Stimulated activated CD4-positive, alpha-beta T cell treated with anti-CD3 and anti-CD28 coated beads, Interleukin-12 subunit alpha, Interleukin-12 subunit beta, amount 100 ng/mL, for 24 hours (primary cell): ENCODE measurements around the gene MRPL14.
"Not testable (repeated sequence)": the region's sequence is repeated elsewhere in the genome, so short reads cannot be mapped to it uniquely, and the experiment has no call there.

Source experiments
- DNase-seq, 2 experiments: peaks; one replicate each; pipeline ENCODE4 v3.0.0-alpha.2; 2020; ENCODE audit warnings: low read depth in 2 of 2

The MRPL14 gene

GRCh38 chr6:44101832-44102231, 25.4 kb downstream of the MRPL14 start:
- DNase-seq = no peak

- no peak for DNase-seq
Measured at GRCh38 chr6:44100088-44100550, 27.1 kb downstream of the MRPL14 start.

GRCh38 chr6:44099192-44099591, 28.1 kb downstream of the MRPL14 start:
- DNase-seq = no peak

- DNase-seq = no peak
Measured at GRCh38 chr6:44097782-44098317, 29.4 kb downstream of the MRPL14 start.

- DNase-seq = peak; percentile 45 to 54
Measured at GRCh38 chr6:44096612-44097011, 30.6 kb downstream of the MRPL14 start.

GRCh38 chr6:44095243-44095623, 32.0 kb downstream of the MRPL14 start:
- not testable (repeated sequence) for DNase-seq

GRCh38 chr6:44094403-44095242, 32.6 kb downstream of the MRPL14 start:
- DNase-seq = no peak

- DNase-seq = no peak
Measured at GRCh38 chr6:44093750-44094402, 33.4 kb downstream of the MRPL14 start.

- no peak for DNase-seq
Measured at GRCh38 chr6:44093066-44093465, 34.2 kb downstream of the MRPL14 start.

- no peak for DNase-seq
Measured at GRCh38 chr6:44091981-44092884, 35.0 kb downstream of the MRPL14 start.

GRCh38 chr6:44091356-44091755, 35.9 kb downstream of the MRPL14 start:
- DNase-seq = not testable (repeated sequence)

GRCh38 chr6:44090465-44090864, 36.8 kb downstream of the MRPL14 start:
- no peak for DNase-seq

GRCh38 chr6:44088827-44089590, 38.2 kb downstream of the MRPL14 start:
- no peak for DNase-seq

GRCh38 chr6:44087623-44088022, 39.6 kb downstream of the MRPL14 start:
- DNase-seq = no peak

- no peak for DNase-seq
Measured at GRCh38 chr6:44086931-44087574, 40.2 kb downstream of the MRPL14 start.

GRCh38 chr6:44085219-44085618, 42.0 kb downstream of the MRPL14 start:
- DNase-seq = no peak

- DNase-seq = no peak
Measured at GRCh38 chr6:44084231-44085014, 42.8 kb downstream of the MRPL14 start.

- DNase-seq = no peak
Measured at GRCh38 chr6:44082872-44083321, 44.4 kb downstream of the MRPL14 start.

- DNase-seq = no peak
Measured at GRCh38 chr6:44081753-44082152, 45.5 kb downstream of the MRPL14 start.
